ENCODE data around the gene AFAP1L1.

Gene AFAP1L1

DNA sequence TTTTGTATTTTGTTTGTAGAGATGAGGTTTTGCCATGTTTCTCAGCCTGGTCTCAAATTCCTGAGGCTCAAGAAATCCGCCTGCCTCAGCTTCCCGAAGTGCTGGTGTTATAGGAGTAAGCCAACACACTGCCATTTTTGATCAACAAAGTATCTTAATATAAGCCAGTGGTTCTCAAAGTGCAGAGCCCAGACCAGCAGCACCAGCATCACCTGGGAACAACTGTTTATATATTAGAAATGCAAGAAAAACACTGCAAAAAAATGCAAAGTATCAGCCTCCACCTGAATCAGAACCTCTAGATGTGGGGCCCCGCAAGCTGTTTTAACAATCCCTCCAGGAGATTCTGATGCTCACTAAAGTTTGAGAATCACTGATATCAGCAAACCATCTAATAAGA is 101.3 kb downstream of the AFAP1L1 start:
- DNase-seq (ENCODE audit: low spot score): no peak

DNA sequence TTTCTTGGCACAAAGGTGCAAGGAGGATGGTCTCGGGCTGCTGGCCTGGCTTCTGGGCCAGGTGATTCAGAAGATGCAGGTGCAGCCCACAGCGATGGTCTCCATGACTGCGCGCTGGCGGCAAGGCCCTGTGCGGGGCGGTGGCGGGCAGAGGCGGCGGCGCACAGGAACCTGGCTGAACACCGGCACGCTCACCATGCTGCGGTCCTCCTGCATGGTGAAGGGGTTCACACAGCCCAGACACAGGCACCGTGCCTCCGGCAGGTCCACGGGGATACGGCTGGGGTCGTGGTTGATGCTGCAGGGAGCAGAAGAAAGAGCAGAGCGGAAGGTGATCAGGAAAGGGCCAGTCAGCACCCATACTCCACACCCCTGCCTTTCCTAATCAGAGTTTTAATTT is 102.6 kb downstream of the AFAP1L1 start:
- DNase-seq (ENCODE audit: low spot score): no peak

DNA sequence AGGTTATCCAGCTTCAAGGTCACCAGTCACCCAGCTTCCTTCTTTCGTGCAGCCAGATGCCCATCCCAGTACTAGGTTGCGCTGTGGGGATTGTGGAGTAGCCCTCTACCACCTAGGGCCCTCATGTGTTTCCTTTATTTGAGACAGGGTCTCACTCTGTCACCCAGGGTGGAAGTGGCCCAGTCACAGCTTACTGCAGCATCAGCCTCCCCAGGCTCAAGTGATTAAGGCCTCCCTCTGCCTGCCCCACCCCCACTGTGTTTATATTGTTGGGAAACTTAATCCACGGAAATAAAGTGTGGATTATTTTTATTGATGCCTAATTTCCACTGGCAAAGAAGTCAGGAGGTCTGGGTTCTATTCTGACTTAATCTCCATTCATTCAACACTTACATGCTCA is 103.1 kb downstream of the AFAP1L1 start:
- no peak for DNase-seq (ENCODE audit: low spot score)

DNA sequence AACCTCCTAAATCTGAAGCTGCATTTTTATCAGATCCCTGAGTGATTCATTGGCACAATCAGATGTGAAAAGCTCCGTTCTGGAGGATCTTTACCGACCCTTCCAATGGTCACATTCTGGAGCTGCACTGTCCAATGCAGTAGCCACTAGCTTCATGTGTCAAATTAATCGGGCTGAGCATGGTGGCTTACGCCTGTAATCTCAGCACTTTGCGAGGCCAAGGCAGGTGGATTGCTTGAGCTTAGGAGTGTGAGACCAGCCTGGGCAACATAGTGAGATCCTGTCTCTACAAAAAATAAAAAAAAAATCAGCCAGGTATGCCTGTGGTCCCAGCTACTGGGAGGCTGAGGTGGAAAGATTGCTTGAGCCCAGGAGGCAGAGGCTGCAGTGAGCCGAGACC is 103.8 kb downstream of the AFAP1L1 start:
- DNase-seq (ENCODE audit: low spot score): no peak

DNA sequence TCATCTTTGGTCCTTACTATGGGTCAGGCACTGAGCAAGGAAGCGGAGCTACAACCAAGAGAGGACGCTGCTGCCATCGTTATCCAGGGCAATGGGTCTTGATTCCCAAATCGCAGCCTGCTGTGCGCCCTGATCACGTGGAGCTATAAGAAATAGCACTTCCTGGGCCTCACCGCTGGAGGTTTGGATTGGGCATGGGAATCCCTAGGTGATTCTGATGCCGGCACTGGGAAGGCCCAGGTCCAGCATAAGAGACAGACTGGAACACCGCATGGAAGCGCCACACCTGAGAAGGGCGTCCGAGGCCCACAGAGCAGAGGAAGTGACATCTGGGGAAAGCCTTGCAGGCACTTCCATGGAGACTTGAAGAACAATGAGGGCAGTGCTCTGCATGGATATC is 104.4 kb downstream of the AFAP1L1 start:
- no peak for DNase-seq (ENCODE audit: low spot score)

DNA sequence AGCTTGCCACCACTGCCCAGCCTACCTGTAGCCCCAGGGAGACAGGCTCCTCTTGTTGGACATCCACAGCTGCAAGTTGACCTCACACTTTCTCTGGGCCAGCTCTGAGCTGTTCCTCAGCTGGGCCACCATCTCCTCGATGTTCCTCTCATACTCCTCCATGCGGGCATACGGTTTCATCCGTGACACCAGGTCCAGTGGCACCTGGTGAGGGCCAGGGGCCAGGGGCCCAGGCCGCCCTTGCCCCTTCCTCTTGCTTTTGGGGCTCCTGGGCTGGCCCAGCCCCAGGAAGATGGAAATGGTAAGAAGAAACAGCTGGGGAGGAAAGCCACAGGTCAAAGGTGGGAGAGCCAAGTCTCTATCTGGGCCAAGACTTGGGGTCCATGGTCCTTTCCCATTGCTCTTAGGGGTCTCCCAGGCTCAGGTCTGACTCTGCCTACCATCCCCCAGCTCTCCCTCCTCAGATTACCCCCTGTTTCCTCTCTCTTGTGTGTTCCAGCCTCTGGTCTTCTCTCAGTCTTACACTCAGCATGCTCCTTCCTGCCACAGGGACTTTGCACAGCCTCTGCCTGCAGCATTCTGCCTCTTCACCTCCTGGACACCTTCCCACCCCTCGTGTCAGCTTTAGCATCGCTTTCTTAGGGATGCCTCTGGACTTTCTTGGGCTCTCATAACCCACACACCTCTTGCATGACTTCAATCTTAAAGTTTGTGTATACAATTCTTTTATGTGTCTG is 105.2 kb downstream of the AFAP1L1 start:
- DNase-seq (ENCODE audit: low spot score): no peak

DNA sequence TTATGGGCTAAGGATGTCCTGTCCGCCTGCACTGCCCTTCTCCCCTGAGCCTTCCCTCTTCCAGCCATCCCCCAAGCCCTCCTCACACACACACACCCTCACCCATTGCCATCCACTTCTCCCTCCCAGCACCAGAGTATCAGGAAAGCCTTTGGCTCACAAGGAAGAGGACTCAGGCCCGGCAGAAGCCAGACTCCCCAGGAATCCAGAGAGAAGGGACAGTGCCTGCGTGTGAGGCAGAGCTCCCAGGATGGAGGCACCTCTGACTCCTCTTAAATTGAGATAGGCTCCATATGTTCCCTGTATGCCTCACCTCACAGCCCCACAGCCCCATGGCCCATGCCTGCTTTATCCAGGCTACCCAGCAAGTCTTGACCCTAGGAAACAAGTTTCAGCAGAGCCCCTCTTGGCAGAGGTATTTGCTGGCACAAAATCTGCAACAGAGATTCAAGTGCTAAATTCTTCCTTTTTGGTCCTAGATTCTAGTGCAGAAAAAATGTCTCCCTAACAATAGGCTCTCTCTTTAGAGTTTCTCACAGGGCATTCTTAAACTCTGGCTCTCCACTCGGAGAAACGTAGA is 106.7 kb downstream of the AFAP1L1 start:
- no peak for DNase-seq (ENCODE audit: low spot score)

DNA sequence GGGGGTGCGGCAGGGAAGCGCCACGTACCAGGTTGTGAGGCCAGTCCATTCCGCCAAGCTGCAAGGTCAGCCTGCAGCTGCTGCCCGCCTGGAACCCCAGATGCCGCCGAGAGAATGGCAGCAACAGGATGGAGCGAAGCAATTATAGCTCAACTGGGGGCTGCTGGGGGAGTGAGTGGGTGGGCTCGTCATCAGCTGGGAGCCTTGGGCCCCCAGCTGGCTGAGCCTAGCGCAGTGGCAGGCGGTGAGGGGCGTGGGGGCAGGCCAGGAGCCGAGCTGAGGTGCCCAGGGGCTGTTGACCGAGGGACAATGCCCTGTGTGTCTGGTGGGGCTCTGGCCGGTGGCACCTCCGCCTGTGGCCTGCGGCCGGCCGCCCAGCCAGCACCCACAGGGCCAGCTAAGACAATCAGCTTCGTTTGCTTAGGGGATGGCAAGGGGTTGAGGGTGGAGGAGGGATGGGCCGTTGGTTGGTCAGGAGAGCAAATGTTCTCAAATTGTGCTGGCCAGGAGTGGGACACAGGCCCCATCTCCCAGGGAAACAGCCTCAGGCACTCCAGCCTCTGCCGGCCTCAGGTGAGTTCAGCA is 107.6 kb downstream of the AFAP1L1 start, which contains the start of gene IL17B:
TSS of gene IL17B (minus strand) at position 116 of the 585 bp plus-strand sequence. CDS start at position 49, 67 bp downstream.
- no peak for DNase-seq (ENCODE audit: low spot score)

DNA sequence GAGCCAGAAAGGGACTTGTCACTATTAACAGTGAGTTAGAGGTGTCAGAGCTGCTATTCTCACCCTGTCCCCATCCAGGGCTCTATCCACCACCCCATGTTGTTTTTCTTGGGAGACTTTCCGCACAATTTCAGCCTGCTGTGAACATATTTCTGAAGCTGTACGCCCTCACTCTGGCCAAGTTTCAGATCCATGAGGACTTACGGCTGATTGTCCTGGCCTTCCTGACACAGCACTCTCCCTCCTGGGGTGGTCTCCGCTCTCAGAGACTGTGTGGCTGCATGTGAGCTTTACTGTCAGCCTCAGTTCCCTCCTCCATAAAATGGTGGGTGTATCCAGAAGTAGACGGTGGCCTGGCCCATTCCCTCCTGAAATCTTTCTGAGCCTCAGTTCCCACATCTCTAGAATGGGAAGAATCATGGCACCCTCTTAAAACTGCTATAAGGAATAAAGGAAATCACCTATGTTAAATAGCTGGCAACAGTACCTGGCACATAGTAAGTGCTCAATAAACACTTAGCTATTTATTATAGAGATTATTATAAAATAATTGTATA is 108.2 kb downstream of the AFAP1L1 start:
- DNase-seq (ENCODE audit: low spot score): no peak

DNA sequence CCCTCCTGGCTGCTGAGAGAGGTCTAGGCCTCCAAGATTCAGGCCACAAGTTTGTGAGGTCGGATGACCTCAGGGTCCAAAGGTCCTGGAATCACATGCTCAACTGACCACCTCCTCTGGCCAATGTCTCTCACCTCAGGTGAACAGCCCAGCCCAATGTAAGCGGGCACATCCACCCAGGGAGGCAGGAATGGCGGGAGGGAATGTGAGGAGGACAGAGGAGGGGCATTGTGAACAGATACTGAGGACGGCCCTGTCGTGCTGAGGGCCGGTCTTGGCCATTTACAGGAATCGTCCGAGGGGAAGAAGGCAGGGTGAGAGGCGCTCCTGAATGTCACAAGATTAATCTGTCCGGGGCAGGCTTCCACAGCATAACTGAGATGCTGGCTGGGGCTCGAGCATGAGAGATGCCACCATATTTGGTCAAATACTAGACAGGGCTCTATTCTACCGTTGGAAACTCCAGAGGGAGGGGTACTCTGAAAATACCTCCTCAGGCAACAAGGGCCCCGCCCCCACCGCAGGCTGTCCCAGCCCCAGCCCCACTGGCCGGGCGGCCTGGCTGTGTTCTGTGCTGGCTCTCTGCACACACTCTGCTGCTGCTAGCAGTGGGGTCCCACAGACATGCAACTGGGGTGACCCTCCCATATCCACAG is 108.9 kb downstream of the AFAP1L1 start:
- DNase-seq (ENCODE audit: low spot score): no peak

DNA sequence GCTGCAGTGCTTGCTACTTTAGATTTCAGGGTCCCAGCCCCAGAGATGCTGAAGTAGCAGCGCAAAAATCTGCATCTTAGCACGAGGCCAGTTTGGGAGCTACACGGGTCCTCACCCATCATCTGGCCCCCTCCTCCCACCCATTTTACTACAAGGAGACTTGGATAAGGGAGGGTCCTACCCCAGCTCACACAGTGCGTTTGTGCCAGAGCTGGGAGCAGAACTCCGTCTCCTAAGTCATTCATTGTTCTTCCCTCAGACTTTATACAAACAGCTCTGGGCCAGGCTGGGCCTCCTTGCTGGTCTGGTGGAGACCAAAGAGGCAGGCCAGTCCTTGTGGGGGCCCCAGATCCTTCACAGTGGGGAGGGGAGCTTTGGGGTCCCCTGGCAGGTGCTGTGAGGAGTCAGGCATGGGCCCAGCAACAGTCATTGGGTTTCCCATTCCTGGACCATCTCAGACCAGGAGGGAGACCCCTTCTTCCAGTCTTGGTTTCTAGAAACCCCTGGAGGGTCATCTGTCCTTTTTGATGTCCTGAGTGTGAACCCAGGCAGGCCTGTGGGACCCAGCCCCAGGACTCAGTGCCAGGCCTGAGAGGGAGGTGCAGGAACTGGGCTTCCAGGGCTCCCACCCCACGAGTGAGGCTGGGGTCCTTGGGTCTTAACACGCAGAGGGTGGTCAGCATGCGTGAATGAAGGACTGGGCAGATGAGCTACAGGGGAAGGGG is 109.8 kb downstream of the AFAP1L1 start:
- DNase-seq (ENCODE audit: low spot score): no peak

DNA sequence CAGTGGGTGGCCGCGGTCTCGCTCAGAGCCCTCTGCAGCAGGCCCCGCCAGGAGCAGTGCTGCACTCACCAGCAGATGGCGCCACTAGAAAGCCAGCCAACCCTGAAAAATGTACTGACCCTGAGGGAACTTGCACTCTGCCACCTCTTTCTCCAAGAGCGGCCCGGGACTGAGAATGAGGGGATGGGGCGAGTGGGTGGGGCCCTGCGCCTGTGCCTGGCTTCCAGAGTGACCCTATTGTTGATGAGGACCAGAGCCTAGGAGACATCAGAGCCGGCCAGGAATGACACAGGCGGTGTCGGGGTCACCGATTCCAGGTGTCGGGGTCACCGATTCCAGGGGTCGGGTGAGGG is 110.3 kb downstream of the AFAP1L1 start:
- DNase-seq (ENCODE audit: low spot score): peak; percentile 66

DNA sequence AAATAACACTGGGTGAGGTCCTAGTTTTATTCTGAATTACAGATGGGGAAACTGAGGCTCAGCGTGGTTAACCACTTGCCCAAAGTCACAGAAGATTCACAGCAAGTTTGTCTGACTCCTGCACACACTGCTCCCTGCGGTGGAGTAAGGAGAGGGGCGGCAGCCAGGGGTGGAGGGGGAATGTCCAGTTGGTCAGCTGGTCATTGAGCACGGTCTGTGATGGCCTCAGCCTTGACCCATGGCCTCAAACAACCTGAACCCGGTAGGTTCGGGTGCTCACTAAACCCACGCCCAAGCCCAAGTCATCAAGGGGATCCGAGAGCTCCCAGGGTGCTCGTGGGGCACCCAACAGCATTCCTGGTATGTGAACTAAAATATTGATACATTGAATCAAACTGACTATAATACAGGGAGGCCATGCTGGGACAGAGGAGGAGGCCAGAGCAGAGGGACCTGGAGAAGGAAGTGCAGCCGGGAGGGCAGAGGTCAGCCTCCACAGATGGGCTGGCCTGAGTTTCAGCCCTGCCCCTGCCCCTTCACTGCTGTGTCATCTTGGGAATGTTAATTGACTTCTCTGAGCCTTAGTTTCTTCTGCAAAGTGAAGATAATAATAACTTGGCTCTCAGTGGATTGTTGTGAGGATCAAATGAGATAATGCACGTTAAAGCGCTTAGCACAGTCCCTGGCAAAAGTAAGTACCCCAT is 111.0 kb downstream of the AFAP1L1 start:
- no peak for DNase-seq (ENCODE audit: low spot score)

DNA sequence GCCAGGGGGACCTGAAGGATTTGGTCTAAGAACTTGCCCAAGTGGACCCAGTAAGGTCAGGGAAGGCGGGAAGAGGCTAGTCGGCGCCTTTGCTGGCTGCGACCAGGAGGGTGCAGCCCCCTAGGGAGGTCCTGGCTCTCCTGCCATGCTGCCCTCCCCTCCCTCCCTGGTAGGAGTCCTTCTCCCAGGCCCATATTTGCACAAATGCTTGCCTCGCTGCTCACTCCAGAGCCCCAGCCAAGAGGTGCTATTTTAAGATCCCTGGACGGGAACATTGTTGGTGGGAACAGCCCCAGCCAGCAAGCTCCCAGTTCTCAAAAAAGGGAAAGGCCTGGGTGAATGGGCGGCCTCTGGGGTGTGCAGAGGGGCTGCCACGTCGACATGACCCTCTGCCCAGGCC is 111.7 kb downstream of the AFAP1L1 start:
- DNase-seq (ENCODE audit: low spot score): no peak

DNA sequence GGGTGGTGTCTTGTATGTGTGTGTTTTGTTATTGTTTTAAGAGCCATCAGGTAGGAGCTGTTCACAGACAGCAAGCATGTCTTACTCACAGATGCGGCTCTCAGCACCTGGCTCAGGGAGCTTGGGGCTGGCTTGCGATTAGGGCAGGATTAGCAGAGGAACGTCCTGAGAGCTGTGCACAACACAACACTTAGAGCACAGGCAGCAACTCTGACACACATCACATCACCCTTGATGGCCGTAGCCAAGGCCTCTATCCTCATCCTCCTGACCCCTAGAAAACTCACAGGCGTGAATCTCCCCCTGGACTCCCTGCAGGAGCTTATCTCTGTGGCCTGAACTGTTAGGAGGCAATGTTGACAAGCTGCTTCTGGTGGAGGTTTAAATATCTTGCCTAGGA is 114.5 kb downstream of the AFAP1L1 start:
- no peak for DNase-seq (ENCODE audit: low spot score)

DNA sequence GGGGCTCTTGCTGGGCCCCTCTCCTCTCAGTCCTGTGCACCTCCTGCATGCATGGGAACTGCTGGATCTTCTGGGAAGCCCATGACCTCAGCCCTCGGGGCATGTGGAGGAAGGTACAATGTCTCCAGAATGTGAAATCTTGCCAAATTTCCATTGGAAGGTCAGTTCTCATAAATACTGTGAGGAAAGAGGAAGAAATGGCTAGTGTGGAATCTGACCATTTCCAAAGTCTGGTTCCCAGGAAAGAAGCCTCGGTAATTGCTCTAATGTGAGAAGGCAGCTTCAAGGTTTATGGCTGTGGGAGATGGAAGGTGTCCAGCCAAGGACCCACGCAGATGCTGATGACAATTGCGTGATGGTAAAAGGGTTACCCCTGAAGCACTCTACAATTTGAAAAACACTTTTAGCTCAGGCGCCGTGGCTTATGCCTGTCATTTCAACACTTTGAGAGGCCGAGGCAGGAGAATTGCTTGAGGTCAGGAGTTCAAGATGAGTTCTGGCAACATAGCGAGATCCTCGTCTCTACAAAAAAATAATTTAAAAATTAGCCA is 115.5 kb downstream of the AFAP1L1 start:
- no peak for DNase-seq (ENCODE audit: low spot score)

DNA sequence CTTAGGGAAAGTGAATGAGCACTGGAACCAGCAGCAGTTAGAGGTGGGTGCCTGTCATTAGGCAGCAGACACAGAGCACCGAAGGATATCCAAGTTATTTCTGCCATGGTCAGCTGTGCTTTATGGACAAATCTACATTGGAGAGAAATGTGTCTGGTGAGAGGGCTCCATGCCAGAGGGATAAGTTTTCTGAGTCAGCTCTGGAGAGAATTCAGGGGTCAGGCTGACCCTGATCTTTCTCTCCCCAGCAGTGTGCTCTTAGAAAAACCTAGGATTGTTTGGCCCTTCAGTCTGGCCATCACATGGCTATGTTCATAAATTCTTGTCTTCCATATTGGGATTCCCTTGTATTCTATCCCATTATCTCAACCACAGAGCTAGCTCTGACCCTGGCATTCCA is 116.3 kb downstream of the AFAP1L1 start:
- DNase-seq (ENCODE audit: low spot score): no peak

DNA sequence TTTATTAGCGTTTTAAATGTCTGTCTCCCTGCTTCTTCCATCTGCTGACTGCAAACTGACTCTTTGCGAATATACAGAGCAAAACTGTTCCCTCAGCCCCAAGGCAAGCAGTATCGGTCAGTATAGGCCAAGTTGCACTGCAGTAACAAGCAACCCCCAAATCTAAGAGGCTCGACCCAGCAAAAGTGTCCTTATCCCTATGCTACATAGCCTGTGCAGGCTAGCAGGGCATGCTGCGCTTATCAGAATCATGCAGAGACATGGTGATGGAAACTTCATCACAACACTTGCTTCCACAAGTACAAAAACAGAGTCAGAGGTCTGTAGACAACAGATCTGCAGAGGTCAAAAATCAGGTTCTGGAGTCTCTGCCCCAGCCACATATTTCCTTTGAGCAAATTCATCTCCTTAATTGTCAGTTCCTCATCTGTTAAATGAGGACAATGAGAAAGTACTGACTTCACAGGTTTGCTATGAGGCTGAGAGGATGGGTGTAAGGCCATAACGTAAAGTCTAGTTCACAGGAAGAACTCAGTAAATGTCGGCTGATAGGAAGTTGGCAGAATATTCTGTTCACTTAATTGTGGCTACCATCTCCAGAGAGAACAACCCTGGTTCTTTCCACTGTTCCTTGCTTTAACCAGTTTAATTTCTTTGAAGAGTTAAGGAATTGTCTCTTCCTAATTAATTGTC is 117.0 kb downstream of the AFAP1L1 start:
- no peak for DNase-seq (ENCODE audit: low spot score)

DNA sequence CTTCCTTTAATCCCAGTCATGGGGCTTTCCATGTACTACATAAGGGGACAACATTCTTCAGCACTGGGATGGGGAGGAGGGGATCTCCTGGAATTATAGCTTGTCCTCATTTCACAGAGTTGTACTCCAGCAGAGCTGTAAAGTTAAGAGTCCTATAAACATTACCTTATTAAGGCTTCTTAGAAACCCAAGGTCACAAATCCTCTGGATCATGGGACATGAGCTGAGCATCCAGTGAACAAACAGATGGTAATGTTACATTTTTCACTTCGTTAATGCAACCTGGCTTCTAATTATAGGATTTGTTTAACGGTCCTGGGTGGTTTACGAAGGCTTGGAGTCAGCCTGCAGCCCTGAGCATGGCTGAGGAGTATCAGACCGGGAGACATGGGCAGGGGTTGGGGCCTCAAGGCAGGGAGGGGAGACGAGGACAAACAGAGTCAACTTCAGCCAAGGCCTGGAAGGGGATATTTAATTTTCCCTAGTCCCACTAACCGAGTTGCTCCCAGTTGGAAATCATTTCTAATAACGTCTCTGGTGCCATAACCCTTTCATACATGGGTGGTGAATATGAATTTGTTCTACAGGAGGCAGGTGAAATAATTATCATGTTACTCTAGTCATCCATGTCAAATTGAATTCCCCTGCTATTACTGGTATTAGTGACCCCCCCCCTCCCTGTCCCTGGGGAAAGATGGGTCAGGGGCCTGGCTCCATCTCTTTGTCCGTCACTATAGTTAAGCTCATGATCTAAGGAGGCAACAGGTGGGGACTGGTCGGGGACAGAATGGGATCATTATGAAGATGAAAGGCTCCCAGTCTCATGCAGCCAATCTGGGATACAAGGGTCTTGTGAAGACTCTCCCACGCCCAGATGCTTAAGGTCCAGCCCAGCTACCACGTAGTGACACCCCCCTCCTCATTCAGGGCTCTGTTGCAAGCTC is 118.2 kb downstream of the AFAP1L1 start:
- no peak for DNase-seq (ENCODE audit: low spot score)
